Astrocyte (in vitro differentiated cells and primary cell): ENCODE measurements around the gene CAT. TPM values are rescaled to one million over a fixed set of nuclear protein-coding genes. Genes with fewer than 3 reads are reported as not detected.

ENCODE experiments used
- DNase-seq: peaks from one replicate; pipeline ENCODE4 v3.0.0-alpha.2; 2010; ENCODE audit warnings: low read depth
- FAIRE-seq: peaks from 2 replicates; lab custom pipeline; 2011; peaks lifted over from hg19 to GRCh38; lab: Jason Lieb, UNC
- H2AFZ ChIP-seq: 2 replicates; pipeline ENCODE4 v1.6.0; 2012; ENCODE audit warnings: low read depth, low read length, inconsistent platforms
- H3K27ac ChIP-seq: 2 replicates; pipeline ENCODE4 v1.5.1; 2011; ENCODE audit warnings: low read depth, low read length, inconsistent platforms
- H3K27me3 ChIP-seq: 2 replicates; pipeline ENCODE4 v1.6.0; 2011; ENCODE audit warnings: low read length, inconsistent platforms; ENCODE audit not compliant: insufficient read depth
- H3K36me3 ChIP-seq: 2 replicates; pipeline ENCODE4 v1.5.1; 2011; ENCODE audit warnings: low read length, inconsistent platforms; ENCODE audit not compliant: insufficient read depth
- H3K4me1 ChIP-seq: 2 replicates; pipeline ENCODE4 v1.5.1; 2011; ENCODE audit warnings: low read length, inconsistent platforms; ENCODE audit not compliant: insufficient read depth
- H3K4me2 ChIP-seq: 2 replicates; pipeline ENCODE4 v1.6.0; 2012; ENCODE audit warnings: low read length, inconsistent platforms
- H3K4me3 ChIP-seq: 2 replicates; pipeline ENCODE4 v1.5.1; 2011; ENCODE audit warnings: low read depth, mild to moderate bottlenecking, low read length, inconsistent platforms; ENCODE audit not compliant: insufficient read depth
- H3K79me2 ChIP-seq: 2 replicates; pipeline ENCODE4 v1.6.0; 2012; ENCODE audit warnings: mild to moderate bottlenecking, low read length, inconsistent platforms; ENCODE audit not compliant: insufficient read depth
- H3K9ac ChIP-seq: 2 replicates; pipeline ENCODE4 v1.6.0; 2012; ENCODE audit warnings: mild to moderate bottlenecking, low read length, inconsistent platforms
- H3K9me3 ChIP-seq: 2 replicates; pipeline ENCODE4 v1.5.1; 2012; ENCODE audit warnings: low read depth, mild to moderate bottlenecking, low read length, inconsistent platforms; ENCODE audit not compliant: insufficient read depth
- H4K20me1 ChIP-seq: 2 replicates; pipeline ENCODE4 v1.6.0; 2012; ENCODE audit warnings: low read length, inconsistent platforms; ENCODE audit not compliant: insufficient read depth
- H3K27ac Mint-ChIP-seq: one replicate; pipeline ENCODE4 v1.8.0; 2021; ENCODE audit warnings: mild to moderate bottlenecking, mixed read lengths; ENCODE audit not compliant: unreplicated experiment
- H3K27me3 Mint-ChIP-seq: one replicate; pipeline ENCODE4 v1.8.0; 2021; ENCODE audit warnings: low read depth, mixed read lengths; ENCODE audit not compliant: unreplicated experiment
- H3K36me3 Mint-ChIP-seq: one replicate; pipeline ENCODE4 v1.8.0; 2021; ENCODE audit warnings: low read depth, mixed read lengths; ENCODE audit not compliant: unreplicated experiment
- H3K4me1 Mint-ChIP-seq: one replicate; pipeline ENCODE4 v1.8.0; 2021; ENCODE audit warnings: low read depth, mixed read lengths; ENCODE audit not compliant: unreplicated experiment
- H3K4me3 Mint-ChIP-seq: one replicate; pipeline ENCODE4 v1.8.0; 2021; ENCODE audit warnings: mild to moderate bottlenecking, moderate library complexity, mixed read lengths; ENCODE audit not compliant: unreplicated experiment
- H3K9me3 Mint-ChIP-seq: one replicate; pipeline ENCODE4 v1.8.0; 2021; ENCODE audit warnings: mild to moderate bottlenecking, mixed read lengths; ENCODE audit not compliant: unreplicated experiment
- EZH2 ChIP-seq: IDR thresholded peaks from 2 replicates; pipeline ENCODE4 v1.6.1; 2012; ENCODE audit warnings: mild to moderate bottlenecking, low read length, inconsistent platforms; ENCODE audit not compliant: insufficient read depth
- total RNA-seq: library from RNA; stranded (reverse); gene quantifications from 2 replicates; pipeline ENCODE4 v1.2.1, GENCODE V29; 2021
- TF ChIP-seq, protein P1 (sequence below): IDR thresholded peaks from 2 replicates; pipeline ENCODE4 v1.5.1; 2011; ENCODE audit warnings: low read depth, mild to moderate bottlenecking, inconsistent platforms, low read length, moderate library complexity; ENCODE audit not compliant: insufficient read depth

CAT gene
- total RNA-seq, 1 donor from 2014 or later = 17.6 TPM

DNA sequence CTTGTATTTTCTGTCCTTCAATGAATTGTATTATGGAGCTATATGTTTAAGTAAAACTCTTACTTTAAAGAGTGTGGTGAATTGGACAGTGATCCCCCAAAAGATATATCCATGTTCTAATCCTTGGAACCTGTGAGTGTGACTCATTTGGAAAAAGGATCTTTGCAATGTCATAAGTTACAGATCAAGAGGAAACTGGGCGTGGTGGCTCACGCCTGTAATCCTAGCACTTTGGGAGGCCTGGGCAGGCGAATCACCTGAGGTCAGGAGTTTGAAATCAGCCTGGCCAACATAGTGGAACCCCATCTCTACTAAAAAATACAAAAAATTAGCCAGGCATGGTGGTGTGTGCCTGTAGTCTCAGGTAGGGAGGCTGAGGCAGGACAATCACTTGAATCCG, 38.1 kb downstream of the CAT start:
- Histone ChIP-seq H2AFZ (no peak overlapping the region), H4K20me1 (no peaks in the 10 kb centered on the region), H3K36me3 (peaks cover 6% of the 10 kb centered on the region), H3K27ac (no peak overlapping the region), H3K4me1 (no peaks in the 10 kb centered on the region), H3K9ac (no peak overlapping the region), H3K79me2 (no peaks in the 10 kb centered on the region), H3K4me2 (no peak overlapping the region), H3K4me3 (no peak overlapping the region), H3K9me3 (no peaks in the 10 kb centered on the region), H3K27me3 (peaks cover 5% of the 10 kb centered on the region)
- Mint-ChIP-seq H3K36me3 (peaks cover 5% of the 10 kb centered on the region), H3K4me1 (peaks cover 9% of the 10 kb centered on the region), H3K4me3 (no peak overlapping the region), H3K9me3 (no peaks in the 10 kb centered on the region), H3K27ac (peak overlapping the region; percentile 34), H3K27me3 (peaks cover 6% of the 10 kb centered on the region)
- DNase-seq = no peak
- no peak for FAIRE-seq
- TF ChIP-seq EZH2 = no peak
- TF ChIP-seq, protein P1, sequence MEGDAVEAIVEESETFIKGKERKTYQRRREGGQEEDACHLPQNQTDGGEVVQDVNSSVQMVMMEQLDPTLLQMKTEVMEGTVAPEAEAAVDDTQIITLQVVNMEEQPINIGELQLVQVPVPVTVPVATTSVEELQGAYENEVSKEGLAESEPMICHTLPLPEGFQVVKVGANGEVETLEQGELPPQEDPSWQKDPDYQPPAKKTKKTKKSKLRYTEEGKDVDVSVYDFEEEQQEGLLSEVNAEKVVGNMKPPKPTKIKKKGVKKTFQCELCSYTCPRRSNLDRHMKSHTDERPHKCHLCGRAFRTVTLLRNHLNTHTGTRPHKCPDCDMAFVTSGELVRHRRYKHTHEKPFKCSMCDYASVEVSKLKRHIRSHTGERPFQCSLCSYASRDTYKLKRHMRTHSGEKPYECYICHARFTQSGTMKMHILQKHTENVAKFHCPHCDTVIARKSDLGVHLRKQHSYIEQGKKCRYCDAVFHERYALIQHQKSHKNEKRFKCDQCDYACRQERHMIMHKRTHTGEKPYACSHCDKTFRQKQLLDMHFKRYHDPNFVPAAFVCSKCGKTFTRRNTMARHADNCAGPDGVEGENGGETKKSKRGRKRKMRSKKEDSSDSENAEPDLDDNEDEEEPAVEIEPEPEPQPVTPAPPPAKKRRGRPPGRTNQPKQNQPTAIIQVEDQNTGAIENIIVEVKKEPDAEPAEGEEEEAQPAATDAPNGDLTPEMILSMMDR = no peak

DNA sequence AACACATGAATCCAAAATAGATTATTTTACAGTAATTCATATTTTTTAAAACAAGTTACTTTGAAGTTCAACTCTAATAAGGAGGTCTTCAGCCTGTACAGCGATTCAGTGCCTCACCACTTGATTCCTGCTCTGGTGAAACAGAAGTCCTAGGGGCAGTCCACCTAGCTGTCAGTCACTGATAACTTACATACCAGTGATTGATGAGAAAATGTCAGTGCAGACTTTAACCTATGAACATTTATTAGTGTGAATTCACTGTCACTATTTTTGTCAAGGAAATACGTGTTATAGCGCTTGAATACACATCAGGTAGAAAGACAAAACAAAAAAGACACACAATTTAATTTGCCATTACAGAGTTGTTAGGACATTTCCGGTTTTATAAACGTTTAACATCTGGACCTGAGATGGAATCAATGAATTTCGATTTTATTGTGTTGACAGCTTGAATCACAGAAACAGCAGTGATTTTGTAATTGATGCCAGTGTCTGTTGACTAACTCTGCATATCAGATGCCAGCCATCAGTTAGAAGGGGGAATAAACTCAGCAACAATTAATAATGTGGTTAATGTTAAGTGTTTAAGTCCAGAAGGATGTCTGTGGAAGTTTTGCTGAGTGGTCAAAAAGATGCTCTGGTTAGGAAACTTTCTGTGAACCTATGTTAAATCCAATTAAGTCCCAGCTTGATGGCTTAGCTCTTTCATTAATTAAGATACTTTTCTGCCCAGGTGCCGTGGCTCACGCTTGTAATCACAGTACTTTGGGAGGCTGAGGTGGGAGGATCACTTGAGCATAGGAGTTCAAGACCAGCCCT, 40.3 kb downstream of the CAT start:
- no peaks in the 10 kb centered on the region for H3K9me3 ChIP-seq
- TF ChIP-seq EZH2 = no peak
- TF ChIP-seq, protein P1 = no peak
- no peaks in the 10 kb centered on the region for H3K79me2 ChIP-seq
- Mint-ChIP-seq H3K4me3 (no peak overlapping the region), H3K36me3 (no peaks in the 10 kb centered on the region), H3K9me3 (no peaks in the 10 kb centered on the region), H3K27me3 (peaks cover 6% of the 10 kb centered on the region), H3K27ac (no peak overlapping the region), H3K4me1 (peaks cover 12% of the 10 kb centered on the region)
- FAIRE-seq (no peak), DNase-seq (no peak)
- no peak overlapping the region for H2AFZ ChIP-seq
- H3K9ac ChIP-seq = no peak overlapping the region
- no peaks in the 10 kb centered on the region for H4K20me1 ChIP-seq
- peaks cover 5% of the 10 kb centered on the region for H3K27me3 ChIP-seq
- H3K4me3 ChIP-seq = no peak overlapping the region
- H3K4me1 ChIP-seq = no peaks in the 10 kb centered on the region
- no peak overlapping the region for H3K4me2 ChIP-seq
- H3K36me3 ChIP-seq = no peaks in the 10 kb centered on the region
- H3K27ac ChIP-seq = no peak overlapping the region

DNA sequence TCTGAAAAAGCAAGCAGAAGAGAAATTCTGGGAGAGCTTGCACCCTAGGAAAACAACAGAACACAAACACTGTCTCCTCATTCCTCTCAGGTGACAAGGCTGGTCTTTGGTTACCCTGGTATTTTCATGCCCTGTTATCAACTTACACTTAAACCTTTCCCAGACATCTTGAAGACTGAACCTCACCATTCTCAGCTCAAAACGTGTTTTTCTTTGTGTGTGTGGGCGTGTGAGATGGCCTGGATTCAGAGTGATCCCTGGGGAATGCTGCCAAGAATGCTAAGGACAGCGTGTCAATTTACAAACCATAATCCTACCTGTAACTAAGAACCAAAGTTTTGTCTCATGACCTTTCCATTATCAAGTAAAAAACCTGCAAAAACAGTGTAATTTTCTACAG, 41.6 kb downstream of the CAT start:
- DNase-seq (peak; percentile 67), FAIRE-seq (no peak)
- Histone ChIP-seq H3K4me2 (peak overlapping the region; percentile 34), H3K4me3 (no peak overlapping the region), H3K9ac (no peak overlapping the region), H3K27ac (no peak overlapping the region), H3K36me3 (no peaks in the 10 kb centered on the region), H3K9me3 (no peaks in the 10 kb centered on the region), H2AFZ (no peak overlapping the region), H3K27me3 (peaks cover 5% of the 10 kb centered on the region), H4K20me1 (no peaks in the 10 kb centered on the region), H3K4me1 (no peaks in the 10 kb centered on the region), H3K79me2 (no peaks in the 10 kb centered on the region)
- TF ChIP-seq EZH2 = no peak
- TF ChIP-seq, protein P1 = no peak
- Mint-ChIP-seq H3K4me1 (peaks cover 12% of the 10 kb centered on the region), H3K4me3 (no peak overlapping the region), H3K27ac (peak overlapping the region; percentile 59), H3K9me3 (no peaks in the 10 kb centered on the region), H3K27me3 (peaks cover 6% of the 10 kb centered on the region), H3K36me3 (no peaks in the 10 kb centered on the region)
